Natural killer cell (primary cell): ENCODE measurements around the gene ITM2B. TPM values are rescaled to one million over a fixed set of nuclear protein-coding genes. Genes with fewer than 3 reads are reported as not detected.

Source experiments
- ATAC-seq, 3 donors: fragments of 150-1000 bp in 2 of 3; fragments of 200-7000 bp in 1 of 3; cut with Tn5 transposase; 1 replicate in 1 of 3; 2 replicates in 2 of 3; pipeline ENCODE4 v1.10.0; 2021; ENCODE audit warnings: mild to moderate bottlenecking in 2 of 3, moderate library complexity in 2 of 3
- DNase-seq, 2 donors: peaks; one replicate each; pipeline versions ENCODE4 v3.0.0 to v3.0.0-alpha.2; 2013 to 2021; ENCODE audit warnings: mixed read lengths in 1 of 2
- H3K27ac ChIP-seq: one replicate; pipeline ENCODE4 v1.5.1; 2013; ENCODE audit warnings: mild to moderate bottlenecking, low read length
- H3K27me3 ChIP-seq: one replicate; pipeline ENCODE4 v1.6.1; 2013; ENCODE audit warnings: low read length; ENCODE audit not compliant: control insufficient read depth, insufficient read depth
- H3K36me3 ChIP-seq: one replicate; pipeline ENCODE4 v1.6.1; 2013; ENCODE audit warnings: low read length; ENCODE audit not compliant: control insufficient read depth, insufficient read depth
- H3K4me1 ChIP-seq: one replicate; pipeline ENCODE4 v1.6.1; 2013; ENCODE audit warnings: low read length; ENCODE audit not compliant: control insufficient read depth, insufficient read depth
- H3K4me3 ChIP-seq: one replicate; pipeline ENCODE4 v1.5.1; 2013; ENCODE audit warnings: low read length
- H3K9me3 ChIP-seq: one replicate; pipeline ENCODE4 v1.6.1; 2013; ENCODE audit warnings: low read length; ENCODE audit not compliant: control insufficient read depth, insufficient read depth
- H3K27ac Mint-ChIP-seq, 2 donors: one replicate each; pipeline ENCODE4 v1.8.0; 2022; ENCODE audit warnings: mild to moderate bottlenecking in 2 of 2, mixed read lengths in 2 of 2, moderate library complexity in 1 of 2
- H3K27me3 Mint-ChIP-seq, 2 donors: one replicate each; pipeline ENCODE4 v1.8.0; 2022; ENCODE audit warnings: low read depth in 2 of 2, mixed read lengths in 2 of 2
- H3K36me3 Mint-ChIP-seq: one replicate; pipeline ENCODE4 v1.8.0; 2022; ENCODE audit warnings: mixed read lengths
- H3K4me1 Mint-ChIP-seq, 2 donors: one replicate each; pipeline ENCODE4 v1.8.0; 2022; ENCODE audit warnings: mixed read lengths in 2 of 2
- H3K4me3 Mint-ChIP-seq: one replicate; pipeline ENCODE4 v1.8.0; 2022; ENCODE audit warnings: mild to moderate bottlenecking, moderate library complexity, mixed read lengths
- H3K9me3 Mint-ChIP-seq, 2 donors: one replicate each; pipeline ENCODE4 v1.8.0; 2022; ENCODE audit warnings: mixed read lengths in 2 of 2
- CTCF ChIP-seq: fragments of 200-600 bp; IDR thresholded peaks from one replicate; pipeline ENCODE4 v1.8.0; 2022; ENCODE audit warnings: antibody characterized with exemption
- WGBS: methylation state at CpG from one replicate; pipeline ENCODE4 v1.1.7; 2013; ENCODE audit warnings: missing lambda C conversion rate; ENCODE audit not compliant: insufficient coverage; 5-methylcytosine and 5-hydroxymethylcytosine counted together
- intact Hi-C: fragments of 100-400 bp; cut with micrococcal nuclease; formaldehyde crosslinking; loops from one replicate; pipeline ENCODE4 v1.14.2; 2022
- total RNA-seq, 4 donors: library from RNA; stranded (reverse); fragments of 120-200 nt in 1 of 4; gene quantifications; one replicate each; pipeline versions ENCODE4 v1.2.3 to v1.2.4, GENCODE V29; 2013 to 2022

ITM2B gene
- total RNA-seq, 3 donors from 2014 or later (not counting 1 experiment from before 2014, with no cell fraction given) = 305 to 387 (median 309) TPM

- H3K4me1 Mint-ChIP-seq = peaks cover 34 to 36% of the 10 kb centered on the region in 2 donors
- no peak for ATAC-seq
- H3K4me3 Mint-ChIP-seq = no peak overlapping the region
These were observed 25.0 kb downstream of the ITM2B start for GRCh38 chr13:48258002-48258401.

GRCh38 chr13:48258430-48258829, 25.4 kb downstream of the ITM2B start:
- H3K27ac Mint-ChIP-seq = peak overlapping the region in 1 of 2 donors; percentile 65
- H3K4me3 Mint-ChIP-seq = no peak overlapping the region
- DNase-seq (no peak), ATAC-seq (no peak)
- no peaks in the 10 kb centered on the region for H3K27me3 ChIP-seq
- 100% methylated on average over 3 of the region's 3 CpGs for WGBS
- peaks cover 45% of the 10 kb centered on the region for H3K36me3 Mint-ChIP-seq
- H3K9me3 Mint-ChIP-seq = no peaks in the 10 kb centered on the region
- peaks cover 32% of the 10 kb centered on the region in 2 donors for H3K4me1 Mint-ChIP-seq
- no peaks in the 10 kb centered on the region for H3K27me3 Mint-ChIP-seq
- no peak overlapping the region for H3K4me3 ChIP-seq
- H3K36me3 ChIP-seq = peaks cover 91% of the 10 kb centered on the region
- no peaks in the 10 kb centered on the region for H3K4me1 ChIP-seq
- H3K27ac ChIP-seq = no peak overlapping the region
- intact Hi-C loops = no loop called here
- H3K9me3 ChIP-seq = no peaks in the 10 kb centered on the region
- no peak for TF ChIP-seq CTCF

More at GRCh38 chr13:48258002-48258401, 25.0 kb downstream of the ITM2B start:
- H3K27ac ChIP-seq = no peak overlapping the region
- no peaks in the 10 kb centered on the region for H3K9me3 Mint-ChIP-seq
- peaks cover 45% of the 10 kb centered on the region for H3K36me3 Mint-ChIP-seq
- no peak overlapping the region for H3K4me3 ChIP-seq
- H3K36me3 ChIP-seq = peaks cover 89% of the 10 kb centered on the region
- no peaks in the 10 kb centered on the region for H3K27me3 Mint-ChIP-seq
- DNase-seq = no peak
- no peaks in the 10 kb centered on the region for H3K27me3 ChIP-seq
- H3K9me3 ChIP-seq = no peaks in the 10 kb centered on the region
- no peaks in the 10 kb centered on the region for H3K4me1 ChIP-seq
- TF ChIP-seq CTCF = no peak
- intact Hi-C loops = no loop called here
- H3K27ac Mint-ChIP-seq = peak overlapping the region in 1 of 2 donors; percentile 65

GRCh38 chr13:48260970-48261369, 28.0 kb downstream of the ITM2B start:
- H3K4me3 ChIP-seq = no peak overlapping the region
- Mint-ChIP-seq H3K4me1 (peaks cover 36 to 47% of the 10 kb centered on the region in 2 donors), H3K4me3 (no peak overlapping the region), H3K36me3 (peaks cover 45% of the 10 kb centered on the region), H3K27ac (peak overlapping the region in 1 of 2 donors; percentile 50), H3K9me3 (no peaks in the 10 kb centered on the region), H3K27me3 (no peaks in the 10 kb centered on the region)
- no peak for TF ChIP-seq CTCF
- H3K36me3 ChIP-seq = peaks cover 75% of the 10 kb centered on the region
- intact Hi-C loops = no loop called here
- H3K27me3 ChIP-seq = no peaks in the 10 kb centered on the region
- DNase-seq = no peak
- peaks cover 8% of the 10 kb centered on the region for H3K4me1 ChIP-seq
- no peak for ATAC-seq
- no peaks in the 10 kb centered on the region for H3K9me3 ChIP-seq
- WGBS = 100% methylated on average over 4 of the region's 4 CpGs
- no peak overlapping the region for H3K27ac ChIP-seq

GRCh38 chr13:48263196-48263595, 30.2 kb downstream of the ITM2B start:
- TF ChIP-seq CTCF = no peak
- Histone ChIP-seq H3K36me3 (peaks cover 54% of the 10 kb centered on the region), H3K4me1 (peaks cover 8% of the 10 kb centered on the region), H3K4me3 (no peak overlapping the region), H3K27me3 (no peaks in the 10 kb centered on the region), H3K9me3 (no peaks in the 10 kb centered on the region), H3K27ac (no peak overlapping the region)
- WGBS = 89% methylated on average over 1 of the region's 1 CpG
- DNase-seq = no peak
- H3K27me3 Mint-ChIP-seq = no peaks in the 10 kb centered on the region
- intact Hi-C loops = no loop called here
- peaks cover 35% of the 10 kb centered on the region for H3K36me3 Mint-ChIP-seq
- H3K9me3 Mint-ChIP-seq = no peaks in the 10 kb centered on the region
- H3K4me3 Mint-ChIP-seq = no peak overlapping the region
- no peak for ATAC-seq
- peak overlapping the region in 1 of 2 donors; percentile 42 for H3K27ac Mint-ChIP-seq
- H3K4me1 Mint-ChIP-seq = peaks cover 36 to 44% of the 10 kb centered on the region in 2 donors
